OCI-LY7 (cell line): ENCODE measurements around the gene EML5. TPM values are rescaled to one million over a fixed set of nuclear protein-coding genes. Genes with fewer than 3 reads are reported as not detected.

Experiments used
- BruUV-seq: library from RNA; stranded (reverse); fragments of 400-500 nt; replicated peaks from 2 replicates; lab custom pipeline; 2021; lab: Mats Ljungman, UMichigan
- CTCF ChIA-PET: fragments of 300-600 bp; sonication (Branson Sonifier 250); formaldehyde crosslinking; loops from one replicate; lab custom pipeline; 2022; ENCODE audit warnings: antibody characterized with exemption; ENCODE audit not compliant: unreplicated experiment; lab: Charles Lee
- POLR2A ChIA-PET: fragments of 300-600 bp; sonication (Branson Sonifier 250); formaldehyde crosslinking; loops from one replicate; lab custom pipeline; 2022; ENCODE audit warnings: antibody characterized with exemption; lab: Charles Lee
- DNase-seq: peaks from one replicate; pipeline ENCODE4 v3.0.0-alpha.2; 2015; ENCODE audit warnings: low spot score
- H2AFZ ChIP-seq: fragments of 200-600 bp; sonication (generic), shearing (Covaris generic); 2 replicates; pipeline ENCODE4 v1.6.1; 2014; ENCODE audit warnings: mild to moderate bottlenecking, antibody characterized with exemption, low read length, moderate library complexity
- H3K27ac ChIP-seq: fragments of 200-600 bp; sonication (generic); 2 replicates; pipeline ENCODE4 v1.5.1; 2014; ENCODE audit warnings: mixed run types, low read depth, mild to moderate bottlenecking, moderate library complexity, low read length, inconsistent platforms; ENCODE audit not compliant: poor library complexity, severe bottlenecking
- H3K36me3 ChIP-seq: fragments of 200-600 bp; sonication (generic); 2 replicates; pipeline ENCODE4 v1.6.1; 2014; ENCODE audit warnings: mild to moderate bottlenecking, antibody characterized with exemption, low read length, moderate library complexity, mixed read lengths; ENCODE audit not compliant: insufficient read depth
- H3K4me1 ChIP-seq: fragments of 200-600 bp; sonication (generic); 2 replicates; pipeline ENCODE4 v1.5.1; 2014; ENCODE audit warnings: mild to moderate bottlenecking, low read length; ENCODE audit not compliant: insufficient read depth, poor library complexity, severe bottlenecking
- H3K4me2 ChIP-seq: fragments of 200-600 bp; sonication (generic); 2 replicates; pipeline ENCODE4 v1.6.1; 2014; ENCODE audit warnings: mild to moderate bottlenecking, low read length
- H3K4me3 ChIP-seq: fragments of 200-600 bp; sonication (generic); 2 replicates; pipeline ENCODE4 v1.5.1; 2014; ENCODE audit warnings: mild to moderate bottlenecking, low read depth, low read length; ENCODE audit not compliant: poor library complexity, severe bottlenecking
- H3K79me2 ChIP-seq: fragments of 200-600 bp; sonication (generic); 2 replicates; pipeline ENCODE4 v1.6.1; 2016; ENCODE audit warnings: low read depth, mild to moderate bottlenecking, low read length, moderate library complexity, mixed read lengths; ENCODE audit not compliant: insufficient read depth
- H3K9me2 ChIP-seq: fragments of 200-600 bp; sonication (generic); 2 replicates; pipeline ENCODE4 v1.6.1; 2016; ENCODE audit warnings: mild to moderate bottlenecking, low read length, mixed read lengths; ENCODE audit not compliant: insufficient read depth
- H3K9me3 ChIP-seq: fragments of 200-600 bp; sonication (generic); 2 replicates; pipeline ENCODE4 v1.6.1; 2014; ENCODE audit warnings: mild to moderate bottlenecking, mixed run types, low read length, mixed read lengths
- H4K20me1 ChIP-seq: fragments of 200-600 bp; sonication (generic); 2 replicates; pipeline ENCODE4 v1.6.1; 2014; ENCODE audit warnings: mild to moderate bottlenecking, antibody characterized with exemption, low read length, moderate library complexity, mixed read lengths; ENCODE audit not compliant: insufficient read depth
- CTCF ChIP-seq: fragments of 200-600 bp; sonication (generic); conservative IDR thresholded peaks from 2 replicates; pipeline ENCODE4 v1.5.1; 2014; ENCODE audit warnings: mild to moderate bottlenecking, antibody characterized with exemption, low read length, moderate library complexity, mixed read lengths
- EZH2phosphoT487 ChIP-seq: fragments of 200-600 bp; sonication (generic); IDR thresholded peaks from 2 replicates; pipeline ENCODE4 v1.6.1; 2018; ENCODE audit warnings: low read depth, borderline replicate concordance, mild to moderate bottlenecking, mixed run types, antibody characterized with exemption, low read length, moderate library complexity, mixed read lengths
- intact Hi-C: fragments of 100-400 bp; cut with micrococcal nuclease; formaldehyde crosslinking; loops from one replicate; pipeline ENCODE4 v1.10.0; 2022; ENCODE audit not compliant: unreplicated experiment
- total RNA-seq, 2 experiments: library from RNA; depleted of rRNA in 1 of 2; stranded (reverse); fragments of >200 nt in 1 of 2; shearing (Covaris generic) in 1 of 2; gene quantifications; 2 replicates each; pipeline ENCODE4 v1.2.3, GENCODE V29; 2014 to 2022

The EML5 gene
- total RNA-seq, 2 experiments from 2014 or later: 1.8 to 5.6 TPM

GRCh38 chr14:88765130-88765529 is 27.6 kb downstream of the EML5 start:
- Histone ChIP-seq H2AFZ (no peak overlapping the region), H3K79me2 (no peaks in the 10 kb centered on the region), H3K36me3 (no peaks in the 10 kb centered on the region), H3K4me2 (no peak overlapping the region), H3K27ac (no peak overlapping the region), H3K9me2 (no peaks in the 10 kb centered on the region), H3K9me3 (no peaks in the 10 kb centered on the region), H4K20me1 (no peaks in the 10 kb centered on the region), H3K4me3 (no peak overlapping the region), H3K4me1 (no peaks in the 10 kb centered on the region)
- no TSS peak for BruUV-seq
- intact Hi-C loops: no loop called here
- ChIA-PET POLR2A (no interaction called here), CTCF (no interaction called here)
- TF ChIP-seq CTCF (no peak), EZH2phosphoT487 (no peak)
- DNase-seq: no peak

- Histone ChIP-seq H3K9me2 (no peaks in the 10 kb centered on the region), H3K4me2 (no peak overlapping the region), H3K36me3 (no peaks in the 10 kb centered on the region), H3K4me1 (no peaks in the 10 kb centered on the region), H2AFZ (no peak overlapping the region), H4K20me1 (no peaks in the 10 kb centered on the region), H3K27ac (no peak overlapping the region), H3K4me3 (no peak overlapping the region), H3K79me2 (no peaks in the 10 kb centered on the region), H3K9me3 (no peaks in the 10 kb centered on the region)
- CTCF ChIA-PET: no interaction called here
- POLR2A ChIA-PET: interaction anchor here (1.2 kb wide), 1 partner anchor 57 kb away, joined by 3 read pairs; no protein-coding TSS in a partner anchor
- BruUV-seq: no TSS peak
- intact Hi-C loops: no loop called here
- no peak for TF ChIP-seq CTCF
- TF ChIP-seq EZH2phosphoT487: no peak
- DNase-seq: no peak
Observed at GRCh38 chr14:88753873-88754272, 38.9 kb downstream of the EML5 start.

GRCh38 chr14:88750945-88751344 is 41.8 kb downstream of the EML5 start:
- Histone ChIP-seq H2AFZ (no peak overlapping the region), H3K9me2 (no peaks in the 10 kb centered on the region), H3K36me3 (no peaks in the 10 kb centered on the region), H4K20me1 (no peaks in the 10 kb centered on the region), H3K27ac (no peak overlapping the region), H3K4me3 (no peak overlapping the region), H3K9me3 (no peaks in the 10 kb centered on the region), H3K4me1 (no peaks in the 10 kb centered on the region), H3K4me2 (no peak overlapping the region), H3K79me2 (no peaks in the 10 kb centered on the region)
- intact Hi-C loops: no loop called here
- no peak for TF ChIP-seq CTCF
- no peak for TF ChIP-seq EZH2phosphoT487
- ChIA-PET CTCF (no interaction called here), POLR2A (interaction anchor here (1.3 kb wide), 1 partner anchor 9 kb away, joined by 4 read pairs; no protein-coding TSS in a partner anchor)
- BruUV-seq: no TSS peak
- no peak for DNase-seq
